ENCODE data around the gene SSX2IP. TPM values are rescaled to one million over a fixed set of nuclear protein-coding genes. Genes with fewer than 3 reads are reported as not detected.

The SSX2IP gene
- total RNA-seq, 1 donor from 2014 or later = 22.2 TPM

GRCh38 chr1:84634536-84635205 is 55.6 kb downstream of the SSX2IP start:
- peaks cover 4% of the 10 kb centered on the region for H3K9me3 Mint-ChIP-seq
- no peaks in the 10 kb centered on the region for H3K36me3 Mint-ChIP-seq
- H3K27ac Mint-ChIP-seq = peak overlapping the region; percentile 39
- H3K4me1 Mint-ChIP-seq (ENCODE audit: unreplicated experiment) = peaks cover 24% of the 10 kb centered on the region
- TF ChIP-seq CTCF (conservative IDR thresholded peaks at IDR 0.05) = no peak
- peak overlapping the region; percentile 48 for H3K4me3 Mint-ChIP-seq
- DNase-seq (ENCODE audit: extremely low spot score, unreplicated experiment) = no peak
- no peaks in the 10 kb centered on the region for H3K27me3 Mint-ChIP-seq

DNA sequence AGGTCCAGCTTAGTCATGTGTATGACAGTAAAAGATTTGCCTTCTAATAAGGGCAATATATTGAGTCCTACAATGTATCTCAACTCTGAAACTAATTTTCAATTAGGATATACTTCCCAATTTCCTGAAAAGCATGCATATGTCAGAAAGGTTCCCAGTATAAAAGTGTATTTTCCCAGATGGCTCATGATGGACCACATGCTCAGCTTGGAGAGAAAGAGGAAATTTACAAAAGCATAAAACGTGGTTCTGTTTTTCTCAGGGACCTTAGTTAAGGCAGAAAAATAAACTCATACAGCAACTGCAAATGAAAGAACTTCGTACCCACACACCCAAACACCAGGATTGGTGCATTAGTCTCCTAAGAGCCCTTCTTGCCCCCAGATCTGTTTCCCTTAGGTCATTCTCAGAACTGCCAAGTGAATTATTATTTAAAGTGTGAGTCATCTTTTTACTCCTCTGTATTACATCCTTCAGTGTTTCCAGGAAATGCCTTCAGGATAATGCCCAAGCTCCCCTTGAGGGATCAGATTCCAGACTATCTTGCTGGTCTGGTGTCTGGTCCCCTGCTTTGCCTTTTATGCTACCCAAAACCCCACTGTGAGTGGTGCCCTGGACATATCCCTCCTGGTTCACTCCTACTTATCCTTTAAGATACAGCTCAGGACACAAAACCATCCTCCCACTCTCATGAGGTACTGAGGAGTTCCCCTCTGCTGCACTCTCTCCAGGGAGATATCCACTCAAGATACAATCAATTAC is 57.4 kb downstream of the SSX2IP start:
- no peak for DNase-seq (ENCODE audit: extremely low spot score, unreplicated experiment)
- no peaks in the 10 kb centered on the region for H3K9me3 Mint-ChIP-seq
- H3K27ac Mint-ChIP-seq = peak overlapping the region; percentile 85
- peak overlapping the region; percentile 23 for H3K4me3 Mint-ChIP-seq
- H3K4me1 Mint-ChIP-seq (ENCODE audit: unreplicated experiment) = peaks cover 24% of the 10 kb centered on the region
- no peaks in the 10 kb centered on the region for H3K27me3 Mint-ChIP-seq
- TF ChIP-seq CTCF (conservative IDR thresholded peaks at IDR 0.05) = no peak
- no peaks in the 10 kb centered on the region for H3K36me3 Mint-ChIP-seq

- Mint-ChIP-seq H3K4me3 (no peak overlapping the region), H3K27me3 (no peaks in the 10 kb centered on the region), H3K9me3 (no peaks in the 10 kb centered on the region), H3K4me1 (ENCODE audit: unreplicated experiment) (peaks cover 24% of the 10 kb centered on the region), H3K27ac (no peak overlapping the region), H3K36me3 (no peaks in the 10 kb centered on the region)
- no peak for DNase-seq (ENCODE audit: extremely low spot score, unreplicated experiment)
- TF ChIP-seq CTCF (conservative IDR thresholded peaks at IDR 0.05) = no peak
Measured at GRCh38 chr1:84632137-84632536, 58.1 kb downstream of the SSX2IP start.

- DNase-seq (ENCODE audit: extremely low spot score, unreplicated experiment) = no peak
- Mint-ChIP-seq H3K4me3 (no peak overlapping the region), H3K27me3 (no peaks in the 10 kb centered on the region), H3K9me3 (no peaks in the 10 kb centered on the region), H3K36me3 (no peaks in the 10 kb centered on the region), H3K4me1 (ENCODE audit: unreplicated experiment) (peaks cover 7% of the 10 kb centered on the region), H3K27ac (no peak overlapping the region)
- TF ChIP-seq CTCF (conservative IDR thresholded peaks at IDR 0.05) = no peak
Measured at GRCh38 chr1:84624876-84625275, 65.4 kb downstream of the SSX2IP start.

DNA sequence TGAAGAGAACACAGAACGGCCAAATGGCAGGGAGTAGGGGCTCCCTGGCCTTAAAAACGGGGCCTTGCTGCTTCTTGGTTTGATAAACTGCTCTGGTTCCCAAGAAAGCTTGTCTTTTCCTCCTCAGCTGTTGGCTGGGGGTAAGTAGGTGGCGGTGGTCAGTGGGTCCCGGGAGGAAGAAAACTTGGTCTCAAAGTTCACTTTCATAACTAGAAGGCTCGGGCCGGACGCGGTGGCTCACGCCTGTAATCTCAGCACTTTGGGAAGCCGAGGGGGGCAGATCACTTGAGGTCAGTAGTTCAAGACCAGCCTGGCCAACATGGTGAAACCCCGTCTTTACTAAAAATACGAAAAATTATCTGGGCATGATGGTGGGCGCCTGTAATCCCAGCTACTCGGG is 68.7 kb downstream of the SSX2IP start:
- Mint-ChIP-seq H3K9me3 (no peaks in the 10 kb centered on the region), H3K36me3 (no peaks in the 10 kb centered on the region), H3K27ac (no peak overlapping the region), H3K27me3 (no peaks in the 10 kb centered on the region), H3K4me3 (no peak overlapping the region), H3K4me1 (ENCODE audit: unreplicated experiment) (peaks cover 21% of the 10 kb centered on the region)
- DNase-seq (ENCODE audit: extremely low spot score, unreplicated experiment) = no peak
- no peak for TF ChIP-seq CTCF (conservative IDR thresholded peaks at IDR 0.05)

Measured in type B pancreatic cell (in vitro differentiated cells).